HG03175 (cell line): Measurements from ENCODE around the gene TSPAN11.
"Not testable (repeated sequence)": the region's sequence is repeated elsewhere in the genome, so short reads cannot be mapped to it uniquely, and the experiment has no call there.

Source experiments
- ATAC-seq: cut with Tn5 transposase; IDR thresholded peaks from one replicate; pipeline ENCODE4 v1.9.1; 2021; ENCODE audit warnings: mild to moderate bottlenecking, moderate library complexity; ENCODE audit not compliant: unreplicated experiment

Gene TSPAN11

DNA sequence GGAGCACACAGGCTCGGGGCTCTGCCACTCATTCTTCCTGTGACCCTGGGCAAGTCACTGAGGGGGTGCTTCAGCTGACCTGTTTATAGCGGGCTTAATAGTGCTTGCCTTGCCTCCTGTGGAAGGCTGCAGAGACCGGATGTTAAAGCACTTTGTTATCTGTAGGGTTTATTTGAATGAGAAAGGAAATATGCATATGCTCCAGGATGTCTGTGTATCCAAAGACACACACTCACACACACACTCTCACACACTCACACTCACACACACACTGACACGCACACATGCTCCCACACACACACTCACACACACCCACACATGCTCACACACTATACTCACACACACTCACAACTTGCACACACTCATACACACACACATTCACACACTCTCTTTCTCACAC, 91.0 kb downstream of the TSPAN11 start:
- no peak for ATAC-seq

GRCh38 chr12:31018106-31018789, 91.7 kb downstream of the TSPAN11 start:
- no peak for ATAC-seq

GRCh38 chr12:31018790-31019505, 92.4 kb downstream of the TSPAN11 start:
- ATAC-seq, result no peak

DNA sequence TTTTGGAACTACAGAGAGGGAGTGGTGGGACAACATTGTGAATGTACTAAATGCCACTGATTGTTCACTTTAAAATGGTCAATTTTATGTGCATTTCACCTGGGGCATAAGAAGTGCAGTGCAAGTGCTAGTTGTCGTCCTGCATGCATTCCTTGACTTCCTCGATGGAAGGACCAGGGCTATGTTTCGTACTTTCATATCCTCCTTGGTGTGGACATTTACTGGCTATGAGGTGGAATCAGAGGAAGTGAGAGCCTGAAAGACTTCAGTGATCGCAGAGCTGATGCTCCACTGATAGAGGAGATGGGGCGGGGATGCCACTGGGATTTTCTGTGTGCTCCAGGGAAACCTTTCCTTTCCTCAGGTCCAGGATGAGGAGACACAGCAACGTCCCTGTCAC, 93.0 kb downstream of the TSPAN11 start:
- ATAC-seq, result no peak

DNA sequence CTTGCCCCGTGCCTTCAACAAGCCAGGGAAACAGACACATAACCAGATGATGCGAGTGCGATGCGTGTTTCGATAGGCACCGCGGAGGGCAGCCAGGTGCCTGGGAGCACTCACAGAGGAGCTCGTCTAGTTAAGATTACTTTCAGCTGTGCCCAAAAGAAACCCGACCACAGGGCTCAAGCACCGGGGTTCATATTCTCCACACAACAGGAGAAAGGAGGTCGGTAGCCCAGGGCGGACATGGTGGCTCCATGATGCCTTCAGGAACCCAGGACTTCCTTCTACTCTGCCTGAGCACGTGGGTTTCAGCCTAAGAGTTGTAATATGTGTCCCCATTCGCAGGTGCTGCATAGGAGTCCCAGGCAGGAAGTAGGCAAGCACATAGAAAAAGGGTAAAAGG, 93.4 kb downstream of the TSPAN11 start:
- no peak for ATAC-seq

DNA sequence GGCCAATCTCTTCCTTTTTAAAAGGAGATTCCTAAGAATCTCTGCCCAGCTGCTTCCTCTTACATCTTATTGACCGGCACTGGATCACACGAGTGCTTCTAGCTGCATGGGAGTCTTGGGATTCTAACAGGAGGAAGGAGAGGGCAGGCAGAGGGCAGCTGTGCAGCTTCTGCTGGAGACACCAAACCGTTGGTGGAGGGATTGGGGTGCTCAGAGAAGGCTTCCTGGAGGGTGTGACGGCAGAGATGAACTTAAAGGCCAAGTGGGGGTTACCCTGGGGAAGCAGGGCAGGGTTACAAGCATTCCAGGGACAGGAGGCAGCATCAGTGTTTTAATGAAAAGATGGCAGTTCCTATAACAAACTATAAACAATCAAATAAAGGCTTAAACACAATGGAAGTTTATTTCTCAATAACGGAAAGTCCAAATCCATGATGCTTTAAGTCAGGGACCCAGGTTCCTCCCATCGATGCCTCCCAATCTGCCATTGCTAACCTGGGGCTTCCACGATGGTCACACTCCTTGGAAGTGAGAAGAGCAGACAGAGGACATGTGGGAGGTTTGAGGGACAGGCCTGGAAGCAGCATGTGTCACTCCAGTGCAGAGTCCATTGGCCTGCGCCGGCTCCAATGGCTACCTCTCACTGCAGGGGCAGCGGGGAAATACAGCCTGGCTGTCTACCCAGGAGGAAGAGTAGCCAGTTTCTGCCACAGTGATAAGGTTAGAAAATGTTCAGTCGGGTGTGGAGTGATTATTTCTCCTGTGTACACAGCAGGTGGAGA, 94.0 kb downstream of the TSPAN11 start:
- ATAC-seq, result no peak

DNA sequence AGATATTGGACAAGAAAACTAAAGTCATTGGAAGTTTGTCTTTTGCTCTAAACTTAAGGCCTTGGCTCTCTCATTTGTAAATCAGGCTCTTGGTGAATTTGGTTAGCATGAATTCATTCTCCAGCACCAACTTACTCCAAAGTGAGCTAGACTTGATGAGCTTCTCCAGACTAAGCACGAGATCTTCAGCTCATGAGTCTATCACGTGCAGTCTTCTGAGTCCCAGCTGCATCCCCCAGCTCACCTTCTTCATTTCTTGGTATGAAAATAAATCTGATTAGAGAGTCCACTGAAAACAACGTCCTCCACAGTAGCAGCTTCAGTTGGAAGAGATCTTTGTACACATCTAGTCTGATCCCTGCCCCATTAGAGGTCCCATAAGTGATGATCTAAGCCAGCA, 94.6 kb downstream of the TSPAN11 start:
- no peak for ATAC-seq

GRCh38 chr12:31021809-31022494, 95.4 kb downstream of the TSPAN11 start:
- ATAC-seq, result no peak

GRCh38 chr12:31023271-31023724, 96.8 kb downstream of the TSPAN11 start:
- ATAC-seq, result no peak

DNA sequence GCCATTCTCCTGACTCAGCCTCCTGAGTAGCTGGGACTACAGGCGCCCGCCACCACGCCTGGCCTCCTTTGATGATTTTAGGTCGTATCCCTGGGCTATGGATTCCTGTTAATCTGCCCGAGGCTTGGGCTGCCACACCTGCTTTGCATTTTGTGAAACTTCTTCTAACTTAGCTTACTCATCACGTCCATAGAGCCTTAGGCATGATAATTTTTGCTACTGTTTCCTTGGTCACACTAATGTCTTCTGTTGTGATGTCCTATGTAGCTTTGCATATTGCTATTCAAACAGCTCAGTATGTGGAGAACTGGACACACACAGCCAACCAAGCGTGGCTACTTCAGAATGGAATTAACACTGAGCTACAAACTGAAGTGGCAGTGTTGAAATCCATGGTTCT, 99.7 kb downstream of the TSPAN11 start:
- no peak for ATAC-seq

DNA sequence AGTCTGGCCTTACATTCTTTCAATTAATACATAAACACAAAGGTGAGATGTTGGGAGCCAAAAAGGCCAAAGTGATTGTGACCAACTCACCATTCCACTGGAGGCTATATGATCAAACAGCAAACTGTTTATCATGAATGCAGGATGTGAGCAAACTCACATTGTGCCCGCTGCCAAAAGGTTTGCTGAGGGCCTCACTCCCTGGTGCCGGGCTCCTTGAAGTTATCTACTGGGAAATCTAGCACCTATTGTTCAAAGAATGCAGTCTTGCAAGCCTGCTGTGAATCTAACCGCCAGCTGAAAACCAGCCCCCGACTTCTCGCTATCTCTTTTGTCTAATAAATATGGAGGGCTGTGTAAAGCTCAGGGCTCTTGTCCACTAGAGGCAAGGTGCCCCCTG, 100.5 kb downstream of the TSPAN11 start:
- not testable (repeated sequence) for ATAC-seq

DNA sequence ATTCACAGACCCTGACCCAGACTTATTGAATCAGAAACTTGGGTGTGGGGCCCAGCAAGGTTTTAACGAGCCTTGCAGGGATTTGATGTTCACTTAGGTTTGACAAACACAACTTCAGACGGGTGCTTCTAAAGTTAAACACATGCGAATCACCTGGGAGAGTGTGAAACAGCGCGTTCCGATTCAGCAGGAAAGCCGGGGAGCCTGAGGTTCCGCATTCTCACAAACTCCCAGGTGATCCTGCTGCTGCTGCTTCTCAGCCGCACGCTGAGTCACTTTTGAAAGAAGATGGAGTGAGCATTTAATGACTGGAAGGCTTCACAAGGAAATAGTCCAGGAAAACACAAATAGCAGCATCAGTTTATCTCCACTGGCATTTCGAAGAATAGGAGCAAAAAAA, 102.9 kb downstream of the TSPAN11 start:
- no peak for ATAC-seq

GRCh38 chr12:31029916-31030562, 103.5 kb downstream of the TSPAN11 start:
- no peak for ATAC-seq

GRCh38 chr12:31031951-31032335, 105.4 kb downstream of the TSPAN11 start:
- no peak for ATAC-seq

GRCh38 chr12:31033146-31033545, 106.6 kb downstream of the TSPAN11 start:
- no peak for ATAC-seq

DNA sequence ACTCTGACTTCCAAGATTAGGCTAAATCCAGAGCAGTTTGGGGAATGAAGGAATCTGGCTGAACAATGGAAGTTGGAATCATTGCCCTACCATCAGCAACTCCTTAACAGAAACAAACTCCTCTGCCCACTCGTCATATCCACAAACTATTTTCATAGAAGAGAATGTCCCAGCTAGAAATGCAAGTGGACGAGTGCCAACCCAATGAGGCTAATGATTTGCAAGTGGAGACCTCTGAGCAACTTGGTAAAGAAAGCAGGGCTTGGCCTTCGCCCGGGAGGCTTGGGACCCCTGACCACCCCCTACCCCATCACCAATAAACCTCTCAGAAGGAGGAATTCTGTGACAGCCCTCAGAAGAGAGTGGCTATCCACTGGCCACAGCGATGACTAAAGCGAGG, 107.1 kb downstream of the TSPAN11 start:
- ATAC-seq, result no peak

GRCh38 chr12:31034372-31034771, 107.8 kb downstream of the TSPAN11 start:
- ATAC-seq, result no peak

DNA sequence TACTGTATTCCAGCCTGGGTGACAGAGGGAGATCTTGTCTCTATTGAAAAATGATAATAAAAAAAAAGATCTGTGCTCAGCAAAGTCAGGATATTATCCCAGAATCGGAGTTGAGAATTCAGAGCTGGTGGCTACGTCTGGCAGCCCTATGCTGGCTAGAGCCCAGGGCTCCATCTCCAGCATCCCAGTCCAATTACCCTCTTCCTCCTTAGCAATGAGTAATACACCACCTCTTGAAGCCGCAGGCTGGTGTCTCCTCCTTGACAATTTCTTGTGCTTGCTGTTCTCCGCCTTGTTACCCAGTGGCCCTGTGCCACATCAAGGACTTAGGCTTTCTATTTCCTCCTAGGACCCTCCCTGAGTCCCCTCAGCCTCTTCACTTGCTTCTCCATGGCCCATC, 108.7 kb downstream of the TSPAN11 start:
- no peak for ATAC-seq

DNA sequence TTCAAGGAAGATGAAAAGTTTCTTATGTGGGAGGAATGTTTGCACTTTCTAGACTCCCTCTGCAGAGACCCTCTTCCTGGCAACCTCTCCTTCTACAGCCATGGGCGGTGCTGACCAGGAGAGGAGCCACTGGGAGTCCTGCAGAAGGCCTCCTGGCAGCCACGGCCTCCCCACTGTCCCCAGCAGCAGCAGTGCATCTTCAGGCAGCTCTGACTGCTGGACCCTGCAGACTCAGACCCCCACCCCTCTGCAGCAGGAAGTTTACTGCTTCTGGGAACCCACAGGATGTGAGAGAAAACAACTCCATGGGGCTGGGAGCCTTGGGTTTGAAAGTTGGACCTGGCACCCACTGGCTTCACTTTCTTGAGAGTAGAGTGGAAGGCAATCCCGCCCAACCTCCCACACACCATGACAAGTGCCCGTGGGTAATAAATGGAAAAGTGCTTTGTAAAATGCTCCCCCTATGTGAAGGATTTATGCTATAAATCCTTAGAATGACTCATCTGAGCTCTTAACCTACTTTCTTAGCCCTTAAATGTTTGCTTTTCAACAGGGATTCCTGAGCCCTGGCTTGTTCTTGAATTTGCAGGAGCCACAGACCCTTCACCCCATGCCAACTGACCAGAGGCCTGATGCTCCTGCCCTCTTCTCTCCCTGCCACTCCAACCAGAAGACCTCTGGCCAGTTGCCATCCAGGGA, 109.6 kb downstream of the TSPAN11 start:
- no peak for ATAC-seq

DNA sequence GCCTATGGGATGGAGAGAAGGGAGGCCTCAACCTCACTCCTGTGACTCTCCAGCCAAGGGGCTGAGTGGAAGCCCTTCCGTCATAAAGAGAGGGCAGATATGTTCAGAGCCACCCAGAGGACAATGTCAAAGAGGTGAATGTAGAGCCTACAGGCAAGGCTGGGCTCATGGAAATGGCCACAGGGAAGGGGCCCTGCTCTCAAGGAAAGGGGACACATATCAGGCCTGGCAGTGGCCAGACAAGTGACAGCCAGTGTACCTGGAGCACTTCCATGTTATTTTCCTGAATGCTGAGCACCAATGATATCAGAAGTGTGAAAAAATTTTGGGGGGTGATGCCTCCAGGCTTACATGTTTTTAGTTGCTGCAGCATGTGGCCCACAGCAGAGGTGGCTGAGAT, 110.5 kb downstream of the TSPAN11 start:
- no peak for ATAC-seq
